Gastroesophageal sphincter (tissue), 4 donors: ENCODE data around the gene KAT7. TPM values are rescaled to one million over a fixed set of nuclear protein-coding genes. Genes with fewer than 3 reads are reported as not detected.

Experiments used
- ATAC-seq: fragments of 150-250 bp; one replicate; pipeline ENCODE4 v1.9.1; 2016; ENCODE audit warnings: mild to moderate bottlenecking, moderate library complexity
- H3K27ac ChIP-seq, 4 donors: fragments of 200-600 bp; sonication (generic) in 3 of 4; 1 replicate in 3 of 4; 2 replicates in 1 of 4; pipeline ENCODE4 v1.5.1; 2016 to 2019
- H3K27me3 ChIP-seq: fragments of 200-600 bp; sonication (generic); one replicate; pipeline ENCODE4 v1.5.1; 2019
- H3K36me3 ChIP-seq, 2 donors: fragments of 200-600 bp; sonication (generic); one replicate each; pipeline ENCODE4 v1.5.1; 2019; ENCODE audit warnings: control low read depth in 1 of 2
- H3K4me1 ChIP-seq, 3 donors: fragments of 200-600 bp; sonication (generic); 1 replicate in 2 of 3; 2 replicates in 1 of 3; pipeline ENCODE4 v1.5.1; 2016 to 2019; ENCODE audit warnings: control low read depth in 2 of 3
- H3K4me3 ChIP-seq, 2 donors: fragments of 200-600 bp; sonication (generic); one replicate each; pipeline ENCODE4 v1.5.1; 2019; ENCODE audit warnings: mild to moderate bottlenecking in 1 of 2, moderate library complexity in 1 of 2
- H3K9me3 ChIP-seq, 3 donors: fragments of 200-600 bp; sonication (generic); one replicate each; pipeline ENCODE4 v1.5.1; 2017 to 2019; ENCODE audit warnings: control low read depth in 2 of 3
- CTCF ChIP-seq, 4 experiments: fragments of 200-600 bp in 2 of 4; fragments of 450-650 bp in 2 of 4; sonication (generic) in 1 of 4; IDR thresholded peaks; one replicate each; pipeline ENCODE4 v1.5.1; 2017 to 2019; ENCODE audit warnings: antibody characterized with exemption in 4 of 4, mild to moderate bottlenecking in 2 of 4, moderate library complexity in 2 of 4
- EP300 ChIP-seq: sonication (generic); formaldehyde crosslinking; IDR thresholded peaks from one replicate; pipeline ENCODE4 v1.6.1; 2017; ENCODE audit warnings: antibody characterized with exemption, mild to moderate bottlenecking
- POLR2A ChIP-seq, 2 donors: fragments of 450-650 bp; IDR thresholded peaks; one replicate each; pipeline ENCODE4 v1.6.1; 2017; ENCODE audit warnings: antibody characterized with exemption in 2 of 2, mild to moderate bottlenecking in 2 of 2, moderate library complexity in 1 of 2
- POLR2AphosphoS5 ChIP-seq: sonication (generic); formaldehyde crosslinking; IDR thresholded peaks from one replicate; pipeline ENCODE4 v1.6.1; 2017; ENCODE audit warnings: antibody characterized with exemption
- WGBS, 2 donors: methylation state at CpG; one replicate each; pipeline ENCODE4 v1.1.5; 2018; ENCODE audit warnings: low coverage in 1 of 2; 5-methylcytosine and 5-hydroxymethylcytosine counted together
- total RNA-seq, 4 donors: library from RNA; depleted of rRNA; stranded (reverse); fragments of >200 nt; gene quantifications; one replicate each; pipeline ENCODE4 v1.1.0, GENCODE V29; 2016

Gene KAT7
- total RNA-seq, 4 donors from 2014 or later, result 37.7 to 54.1 (median 46.1) TPM

DNA sequence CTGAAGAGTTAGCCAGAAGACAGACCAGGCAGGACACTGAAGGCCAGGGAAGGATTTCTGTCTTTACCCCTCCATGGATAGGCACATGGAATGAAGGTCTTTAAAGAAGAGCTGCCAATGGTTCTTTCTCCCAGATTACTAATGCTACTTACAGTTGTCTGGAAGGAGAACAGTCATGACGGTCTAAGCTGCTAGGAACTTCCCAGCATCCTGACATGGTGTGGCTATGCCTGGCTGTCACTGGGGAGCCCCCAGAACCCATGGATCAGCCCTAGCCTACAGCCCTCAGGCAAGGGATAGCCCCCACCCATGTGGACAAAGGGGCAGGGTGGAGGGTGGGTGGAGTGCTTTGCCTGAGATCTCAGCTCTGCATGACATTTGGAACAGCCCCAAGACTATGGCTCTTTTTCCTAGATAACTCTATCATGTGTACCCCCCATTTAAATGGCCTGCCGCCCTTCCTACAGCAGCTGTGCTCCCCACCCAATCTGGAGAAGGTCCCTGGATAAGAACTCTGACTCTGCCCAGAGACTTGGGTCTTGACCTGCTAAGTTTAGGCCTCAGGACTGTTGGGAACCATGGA is 9.2 kb upstream of the KAT7 start:
- peaks cover 21 to 95% (median 48%) of the 10 kb centered on the region in 3 donors for H3K4me1 ChIP-seq

DNA sequence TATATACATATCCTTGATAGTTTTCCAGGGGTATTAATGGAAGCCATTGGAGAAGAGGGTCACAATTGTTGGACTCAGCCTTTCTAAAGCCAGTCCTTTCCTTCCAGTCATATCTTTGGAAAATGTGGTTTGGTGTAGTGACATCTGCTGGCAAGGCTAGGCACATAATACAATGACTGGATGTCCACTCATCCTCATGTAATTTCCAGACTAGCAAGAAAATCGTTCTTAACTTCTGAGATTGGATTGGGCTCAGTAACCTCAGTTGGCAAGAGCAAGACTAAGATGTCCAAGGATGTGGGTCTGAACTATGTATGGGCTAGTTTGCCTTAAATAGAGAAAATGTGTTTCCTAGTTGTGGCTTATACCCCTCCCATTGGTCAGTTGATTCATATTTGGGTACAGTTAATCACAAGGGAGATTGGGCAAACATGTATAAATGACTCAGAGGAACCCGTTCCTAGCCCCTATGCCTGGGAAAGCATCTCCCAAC is 8.7 kb upstream of the KAT7 start:
- 4 to 13% methylated on average over 2 of the region's 2 CpGs for WGBS, 2 donors
- no peak overlapping the region for H3K4me3 ChIP-seq
- TF ChIP-seq POLR2AphosphoS5 (peak; percentile 66), EP300 (no peak), POLR2A (IDR thresholded peaks at IDR 0.05) (no peak), CTCF (IDR thresholded peaks at IDR 0.05) (peak; percentile 41 to 67 (median 64))
- no peaks in the 10 kb centered on the region for H3K36me3 ChIP-seq
- no peaks in the 10 kb centered on the region for H3K9me3 ChIP-seq
- H3K27me3 ChIP-seq, result no peaks in the 10 kb centered on the region
- H3K27ac ChIP-seq, result peak overlapping the region; percentile 0 to 78 (median 66)
- ATAC-seq, result peak; percentile 57
- H3K4me1 ChIP-seq, result peaks cover 21 to 97% (median 48%) of the 10 kb centered on the region in 3 donors

More for the DNA sequence above, 9.2 kb upstream of the KAT7 start:
- H3K9me3 ChIP-seq, result no peaks in the 10 kb centered on the region
- no peak overlapping the region for H3K4me3 ChIP-seq
- peak overlapping the region; percentile 0 to 78 (median 66) for H3K27ac ChIP-seq
- no peaks in the 10 kb centered on the region for H3K27me3 ChIP-seq
- ATAC-seq, result no peak
- WGBS, 2 donors, result 60 to 86% methylated on average over 1 to 2 of the region's 2 CpGs
- no peaks in the 10 kb centered on the region for H3K36me3 ChIP-seq
- no peak for TF ChIP-seq POLR2A (IDR thresholded peaks at IDR 0.05)
- TF ChIP-seq EP300, result no peak
- no peak for TF ChIP-seq POLR2AphosphoS5
- TF ChIP-seq CTCF (IDR thresholded peaks at IDR 0.05), result no peak

DNA sequence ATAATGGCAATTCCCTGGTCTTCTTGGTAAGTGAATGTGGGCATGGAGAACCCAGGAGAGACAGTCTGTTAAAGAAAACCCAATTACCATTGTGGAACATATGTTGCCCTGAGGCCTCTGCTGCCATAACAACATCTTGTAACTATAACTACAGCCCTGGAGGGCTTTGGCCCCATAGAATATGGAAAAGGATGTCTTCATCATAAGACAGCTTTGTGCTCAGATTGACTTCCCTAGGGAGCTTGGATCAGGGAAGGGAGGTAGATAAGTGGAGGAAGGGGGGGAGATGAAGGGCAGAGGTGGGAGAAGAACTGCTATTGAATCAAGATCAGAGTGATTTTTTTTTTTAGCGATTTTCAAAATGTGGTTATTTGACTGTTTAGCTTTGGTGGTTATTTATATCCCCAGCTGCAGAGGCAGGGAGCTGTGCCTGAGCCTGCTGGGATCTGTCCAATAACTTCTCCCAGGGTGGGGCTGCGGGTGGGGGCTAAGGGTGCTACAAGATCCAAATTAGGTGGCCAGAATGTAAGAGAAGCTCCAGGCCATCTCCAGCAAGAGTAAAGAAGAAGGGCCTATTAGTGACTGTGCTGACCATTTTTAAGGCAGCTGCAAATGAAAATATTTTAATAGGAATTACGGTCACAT is 5.3 kb upstream of the KAT7 start:
- H3K36me3 ChIP-seq, result no peaks in the 10 kb centered on the region
- H3K4me3 ChIP-seq, result no peak overlapping the region
- no peaks in the 10 kb centered on the region for H3K9me3 ChIP-seq
- 18 to 29% methylated on average over 1 to 2 of the region's 3 CpGs for WGBS, 2 donors
- peaks cover 7 to 75% (median 24%) of the 10 kb centered on the region in 3 donors for H3K4me1 ChIP-seq
- TF ChIP-seq CTCF (IDR thresholded peaks at IDR 0.05), result no peak
- TF ChIP-seq POLR2AphosphoS5, result no peak
- peak overlapping the region; percentile 49 to 82 (median 80) for H3K27ac ChIP-seq
- no peaks in the 10 kb centered on the region for H3K27me3 ChIP-seq
- ATAC-seq, result peak; percentile 30

DNA sequence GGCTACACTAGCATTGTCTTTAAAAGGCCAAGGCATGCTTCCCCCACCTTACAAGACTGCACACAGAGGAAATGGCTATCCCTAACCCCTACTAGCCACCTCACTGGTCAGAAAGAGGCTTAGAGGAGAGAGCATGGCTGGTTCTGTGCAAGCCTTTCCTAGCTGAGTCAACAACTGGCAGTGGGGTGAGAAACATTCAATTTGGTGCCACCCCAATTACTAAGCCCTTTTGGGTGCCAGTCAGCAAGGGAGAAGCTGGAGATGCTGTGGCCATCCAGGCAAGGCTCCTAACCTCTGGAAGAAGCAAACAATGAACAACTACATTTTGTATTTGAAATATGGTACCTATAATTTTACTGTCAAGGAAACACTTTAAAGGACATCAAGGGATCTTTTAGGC is 4.7 kb upstream of the KAT7 start:
- Histone ChIP-seq H3K4me1 (peaks cover 7 to 70% (median 24%) of the 10 kb centered on the region in 3 donors), H3K27ac (peak overlapping the region; percentile 49 to 82 (median 80)), H3K27me3 (no peaks in the 10 kb centered on the region), H3K36me3 (no peaks in the 10 kb centered on the region), H3K9me3 (no peaks in the 10 kb centered on the region), H3K4me3 (no peak overlapping the region)
- no peak for ATAC-seq
- TF ChIP-seq CTCF (IDR thresholded peaks at IDR 0.05) (no peak), POLR2AphosphoS5 (no peak), EP300 (no peak), POLR2A (IDR thresholded peaks at IDR 0.05) (no peak)

- Histone ChIP-seq H3K27me3 (no peaks in the 10 kb centered on the region), H3K27ac (peak overlapping the region in 3 of 4 donors; percentile 78 to 82 (median 81)), H3K36me3 (no peaks in the 10 kb centered on the region), H3K4me1 (peaks cover 8 to 65% (median 22%) of the 10 kb centered on the region in 3 donors), H3K9me3 (no peaks in the 10 kb centered on the region), H3K4me3 (no peak overlapping the region)
- no peak for TF ChIP-seq POLR2A (IDR thresholded peaks at IDR 0.05)
- no peak for TF ChIP-seq CTCF (IDR thresholded peaks at IDR 0.05)
- no peak for TF ChIP-seq POLR2AphosphoS5
- no peak for TF ChIP-seq EP300
- 33 to 47% methylated on average over 1 of the region's 1 CpG for WGBS, 2 donors
- ATAC-seq, result no peak
These were observed 3.8 kb upstream of the KAT7 start for GRCh38 chr17:49784636-49785035.
